ENCODE results near the gene CCDC8.
"Not testable (repeated sequence)": the region's sequence is repeated elsewhere in the genome, so short reads cannot be mapped to it uniquely, and the experiment has no call there.

CCDC8 gene

GRCh38 chr19:46404753-46405468 lies 8.5 kb downstream of the CCDC8 start:
- DNase-seq (ENCODE audit: low spot score): no peak

- peak; percentile 80 for DNase-seq (ENCODE audit: low spot score)
These were observed 9.2 kb downstream of the CCDC8 start for GRCh38 chr19:46404055-46404752.

GRCh38 chr19:46402725-46403124 lies 10.6 kb downstream of the CCDC8 start:
- no peak for DNase-seq (ENCODE audit: low spot score)

- DNase-seq (ENCODE audit: low spot score): not testable (repeated sequence)
These were observed 15.4 kb downstream of the CCDC8 start for GRCh38 chr19:46397801-46398479.

- no peak for DNase-seq (ENCODE audit: low spot score)
These were observed 19.0 kb downstream of the CCDC8 start for GRCh38 chr19:46394402-46394797.

GRCh38 chr19:46393456-46394401 lies 19.6 kb downstream of the CCDC8 start:
- no peak for DNase-seq (ENCODE audit: low spot score)

- DNase-seq (ENCODE audit: low spot score): no peak
These were observed 20.5 kb downstream of the CCDC8 start for GRCh38 chr19:46392837-46393236.

- DNase-seq (ENCODE audit: low spot score): no peak
These were observed 21.0 kb downstream of the CCDC8 start for GRCh38 chr19:46392252-46392801.

GRCh38 chr19:46391296-46392251 lies 21.8 kb downstream of the CCDC8 start:
- DNase-seq (ENCODE audit: low spot score): peak; percentile 45

- DNase-seq (ENCODE audit: low spot score): no peak
These were observed 22.5 kb downstream of the CCDC8 start for GRCh38 chr19:46390866-46391265.

- no peak for DNase-seq (ENCODE audit: low spot score)
These were observed 23.1 kb downstream of the CCDC8 start for GRCh38 chr19:46390121-46390858.

GRCh38 chr19:46388311-46389095 lies 24.9 kb downstream of the CCDC8 start:
- DNase-seq (ENCODE audit: low spot score): no peak

- no peak for DNase-seq (ENCODE audit: low spot score)
These were observed 25.6 kb downstream of the CCDC8 start for GRCh38 chr19:46387713-46388130.

- no peak for DNase-seq (ENCODE audit: low spot score)
These were observed 26.2 kb downstream of the CCDC8 start for GRCh38 chr19:46386996-46387712.

- no peak for DNase-seq (ENCODE audit: low spot score)
These were observed 27.2 kb downstream of the CCDC8 start for GRCh38 chr19:46386151-46386550.

GRCh38 chr19:46385636-46386035 lies 27.7 kb downstream of the CCDC8 start:
- DNase-seq (ENCODE audit: low spot score): no peak

GRCh38 chr19:46384396-46384795 lies 29.0 kb downstream of the CCDC8 start:
- no peak for DNase-seq (ENCODE audit: low spot score)

GRCh38 chr19:46383846-46384245 lies 29.5 kb downstream of the CCDC8 start:
- DNase-seq (ENCODE audit: low spot score): peak; percentile 23
